GM23248 (cell line): Measurements from ENCODE around the gene SEPTIN3. TPM values are rescaled to one million over a fixed set of nuclear protein-coding genes. Genes with fewer than 3 reads are reported as not detected.
A peak's percentile ranks its signal among the peaks of the same experiment; 100 is the strongest.

Experiments used
- DNase-seq: peaks from one replicate; pipeline ENCODE4 v3.0.0-alpha.2; 2015
- H2AFZ ChIP-seq: fragments of 200-600 bp; sonication (generic); 2 replicates; pipeline ENCODE4 v1.6.1; 2016; ENCODE audit warnings: antibody characterized with exemption
- H3F3A ChIP-seq: fragments of 200-600 bp; sonication (generic); 2 replicates; pipeline ENCODE4 v1.6.1; 2016; ENCODE audit warnings: mild to moderate bottlenecking, antibody characterized with exemption, mixed run types; ENCODE audit not compliant: insufficient read depth
- H3K27ac ChIP-seq: fragments of 200-600 bp; sonication (generic); 2 replicates; pipeline ENCODE4 v1.5.1; 2016; ENCODE audit warnings: mild to moderate bottlenecking
- H3K27me3 ChIP-seq: fragments of 200-600 bp; sonication (generic); replicated peaks from 2 replicates; pipeline ENCODE4 v1.6.1; 2016; ENCODE audit warnings: mild to moderate bottlenecking; ENCODE audit not compliant: insufficient read depth
- H3K36me3 ChIP-seq: fragments of 200-600 bp; sonication (generic); 2 replicates; pipeline ENCODE4 v1.6.1; 2016; ENCODE audit warnings: low read depth, mild to moderate bottlenecking
- H3K4me1 ChIP-seq: fragments of 200-600 bp; sonication (generic); 2 replicates; pipeline ENCODE4 v1.6.1; 2016; ENCODE audit warnings: mild to moderate bottlenecking; ENCODE audit not compliant: insufficient read depth
- H3K4me2 ChIP-seq: fragments of 200-600 bp; sonication (generic); one replicate; pipeline ENCODE4 v1.6.1; 2016; ENCODE audit warnings: mild to moderate bottlenecking; ENCODE audit not compliant: unreplicated experiment
- H3K4me3 ChIP-seq: fragments of 200-600 bp; sonication (generic); 2 replicates; pipeline ENCODE4 v1.5.1; 2016; ENCODE audit warnings: mild to moderate bottlenecking
- H3K79me2 ChIP-seq: fragments of 200-600 bp; sonication (generic); 2 replicates; pipeline ENCODE4 v1.6.1; 2016; ENCODE audit warnings: mild to moderate bottlenecking; ENCODE audit not compliant: insufficient read depth
- H3K9ac ChIP-seq: fragments of 200-600 bp; sonication (generic); 2 replicates; pipeline ENCODE4 v1.6.1; 2016; ENCODE audit warnings: mild to moderate bottlenecking
- H3K9me2 ChIP-seq: fragments of 200-600 bp; sonication (generic); 2 replicates; pipeline ENCODE4 v1.6.1; 2016; ENCODE audit warnings: mixed run types, mild to moderate bottlenecking, moderate library complexity; ENCODE audit not compliant: insufficient read depth
- H3K9me3 ChIP-seq: fragments of 200-600 bp; sonication (generic); one replicate; pipeline ENCODE4 v1.6.1; 2017; ENCODE audit warnings: low read depth
- H4K20me1 ChIP-seq: fragments of 200-600 bp; sonication (generic); 2 replicates; pipeline ENCODE4 v1.6.0; 2016; ENCODE audit not compliant: insufficient read depth
- EZH2 ChIP-seq: fragments of 200-600 bp; sonication (generic); IDR thresholded peaks from 2 replicates; pipeline ENCODE4 v1.6.1; 2018; ENCODE audit warnings: antibody characterized with exemption, mild to moderate bottlenecking; ENCODE audit not compliant: insufficient read depth, poor library complexity, severe bottlenecking
- EZH2phosphoT487 ChIP-seq: fragments of 200-600 bp; sonication (generic); IDR thresholded peaks from 2 replicates; pipeline ENCODE4 v1.6.1; 2018; ENCODE audit warnings: antibody characterized with exemption, moderate library complexity, mild to moderate bottlenecking, low read depth; ENCODE audit not compliant: insufficient read depth
- WGBS, 2 experiments: methylation state at CpG; one replicate each; pipeline ENCODE4 v1.1.6; 2015 to 2017; ENCODE audit warnings: low lambda C conversion rate in 2 of 2, low coverage in 1 of 2; ENCODE audit errors: missing lambda C conversion rate in 2 of 2; 5-methylcytosine and 5-hydroxymethylcytosine counted together
- in situ Hi-C: fragments of 300-500 bp; cut with MboI; formaldehyde crosslinking; loops from 2 replicates; pipeline ENCODE4 v1.15.0; 2020
- polyA plus RNA-seq: library from polyadenylated mRNA; unstranded; fragments of >200 nt; fragmentation: Nextera tagmentation; extraction: Ambion mirVana; gene quantifications from 2 replicates; pipeline ENCODE4 v1.2.1, GENCODE V29; 2016
- total RNA-seq: library from RNA; depleted of rRNA; stranded (reverse); fragments of >200 nt; shearing (Covaris generic); gene quantifications from 2 replicates; pipeline ENCODE4 v1.2.3, GENCODE V29; 2014

SEPTIN3 gene
- total and polyA plus RNA-seq, 2 experiments from 2014 or later = 0.06 TPM; not detected in 1

DNA sequence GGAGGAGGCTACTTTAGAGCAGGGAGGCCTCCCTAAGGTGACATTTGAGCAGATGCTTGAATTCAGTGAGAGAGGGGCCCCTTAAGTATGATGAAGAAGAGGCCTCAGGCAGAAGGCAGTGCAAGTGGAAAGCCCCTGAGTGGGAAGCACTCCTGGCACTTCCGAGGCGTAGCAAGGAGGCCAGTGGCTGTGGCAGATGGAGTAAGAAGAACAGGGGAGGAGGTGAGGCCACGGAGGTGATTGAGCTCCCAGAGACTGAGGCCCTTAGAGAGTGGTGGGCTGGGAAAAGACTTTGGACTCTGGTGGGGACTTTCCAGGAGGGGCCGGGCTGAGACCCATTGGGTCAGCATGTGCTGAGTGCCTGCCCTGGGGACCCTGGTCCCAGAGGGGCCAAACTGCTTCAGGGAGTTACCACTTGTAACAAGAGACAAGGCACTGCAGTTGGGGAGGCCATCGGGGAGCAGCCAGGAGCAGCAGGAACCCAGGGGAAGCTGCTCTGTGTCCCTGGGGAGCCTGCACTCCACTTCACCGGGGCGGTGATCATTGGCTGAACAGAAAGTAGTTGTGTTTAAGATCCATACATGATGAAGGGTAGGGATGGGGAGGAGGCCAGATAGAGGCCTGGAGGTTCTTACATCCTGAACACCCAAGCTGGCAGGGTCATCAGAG lies 19.8 kb upstream of the SEPTIN3 start:
- Histone ChIP-seq H3K4me1 (no peaks in the 10 kb centered on the region), H3K9me3 (no peaks in the 10 kb centered on the region), H3K27me3 (no peaks in the 10 kb centered on the region), H3K4me3 (no peak overlapping the region), H2AFZ (no peak overlapping the region), H4K20me1 (no peaks in the 10 kb centered on the region), H3K27ac (no peak overlapping the region), H3K9me2 (no peaks in the 10 kb centered on the region), H3F3A (no peaks in the 10 kb centered on the region), H3K9ac (no peak overlapping the region), H3K79me2 (peaks cover 10% of the 10 kb centered on the region; the same call in 1 of the 2 replicates), H3K4me2 (no peak overlapping the region), H3K36me3 (no peaks in the 10 kb centered on the region)
- no peak for DNase-seq
- in situ Hi-C loops = loop anchor here (10.0 kb wide), 1 partner anchor 255 kb away; the partner anchor contains the start of gene MEI1
- 83 to 86% methylated on average over 7 of the region's 7 CpGs for WGBS, 2 experiments
- TF ChIP-seq EZH2 (no peak), EZH2phosphoT487 (no peak)

DNA sequence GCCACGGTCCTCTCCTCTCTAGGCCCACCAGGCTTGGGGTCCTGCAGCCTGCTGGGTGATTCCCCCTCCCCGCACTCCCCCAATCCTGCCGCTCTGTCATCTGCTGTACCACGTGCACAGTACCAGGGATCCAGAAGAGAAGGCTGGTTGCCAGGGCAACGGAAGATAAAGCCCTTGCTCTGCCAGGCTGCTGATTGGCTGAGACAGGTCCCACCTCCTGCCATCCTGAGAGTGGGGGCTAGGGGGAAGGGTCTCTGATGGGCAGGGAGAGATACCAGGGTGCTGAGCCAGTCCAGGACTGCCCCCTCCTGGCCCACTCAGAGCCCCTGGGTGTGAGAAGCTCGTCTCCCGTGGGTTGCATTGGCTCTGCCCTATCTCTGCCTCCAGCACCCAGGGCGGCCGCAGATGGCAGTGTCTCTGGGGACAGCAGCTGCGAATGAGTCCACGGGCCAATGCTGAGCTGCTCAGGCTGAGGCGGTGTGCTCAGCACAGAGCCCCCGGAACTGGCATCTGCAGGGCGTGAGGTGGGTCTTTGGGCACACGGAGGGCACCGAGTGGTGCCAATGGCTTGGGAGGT lies 17.3 kb upstream of the SEPTIN3 start, which contains the start of gene SMIM45:
Gene SMIM45, plus strand, starts transcription at position 253 of the 577 bp plus-strand sequence.
- Histone ChIP-seq H4K20me1 (no peaks in the 10 kb centered on the region), H3K27me3 (no peaks in the 10 kb centered on the region), H3K9me3 (no peaks in the 10 kb centered on the region), H3F3A (no peaks in the 10 kb centered on the region), H3K79me2 (no peaks in the 10 kb centered on the region), H3K4me2 (no peak within 1 kb of the TSS), H3K36me3 (no peaks in the 10 kb centered on the region), H2AFZ (no peak within 1 kb of the TSS), H3K4me3 (no peak within 1 kb of the TSS), H3K27ac (no peak within 1 kb of the TSS), H3K9ac (no peak within 1 kb of the TSS), H3K9me2 (no peaks in the 10 kb centered on the region), H3K4me1 (no peaks in the 10 kb centered on the region)
- TF ChIP-seq EZH2phosphoT487 (no peak), EZH2 (no peak)
- in situ Hi-C loops = no loop called here
- 63 to 67% methylated on average over 16 of the region's 16 CpGs for WGBS, 2 experiments
- no peak for DNase-seq

DNA sequence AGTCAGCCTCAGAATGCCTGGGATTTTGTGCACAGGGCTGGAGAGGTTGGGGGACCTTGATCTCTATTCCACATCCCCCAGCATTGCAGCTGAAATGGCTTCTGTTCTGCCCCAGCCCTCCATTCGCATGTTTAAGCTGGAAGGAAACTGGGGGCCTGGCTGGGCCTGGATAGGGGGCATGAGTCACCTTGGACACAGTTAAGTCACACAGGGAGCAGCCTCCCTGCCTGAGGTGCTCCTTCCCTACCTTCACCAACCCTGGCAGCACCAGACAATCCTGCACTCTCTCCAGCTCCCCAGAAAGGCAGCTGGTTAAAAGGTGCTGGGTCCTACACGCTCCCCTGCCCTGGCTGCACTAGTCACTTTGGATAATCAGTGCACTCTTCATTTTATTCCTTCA lies 16.5 kb upstream of the SEPTIN3 start:
- H3K27me3 ChIP-seq = no peaks in the 10 kb centered on the region
- no peak overlapping the region for H3K4me3 ChIP-seq
- H3K4me2 ChIP-seq = no peak overlapping the region
- no peaks in the 10 kb centered on the region for H3K9me3 ChIP-seq
- no peaks in the 10 kb centered on the region for H3F3A ChIP-seq
- no peak for DNase-seq
- H4K20me1 ChIP-seq = no peaks in the 10 kb centered on the region
- 85 to 95% methylated on average over 2 of the region's 2 CpGs for WGBS, 2 experiments
- no peaks in the 10 kb centered on the region for H3K4me1 ChIP-seq
- H3K36me3 ChIP-seq = no peaks in the 10 kb centered on the region
- no peak overlapping the region for H3K9ac ChIP-seq
- H3K79me2 ChIP-seq = no peaks in the 10 kb centered on the region
- H2AFZ ChIP-seq = no peak overlapping the region
- H3K9me2 ChIP-seq = no peaks in the 10 kb centered on the region
- TF ChIP-seq EZH2phosphoT487 (no peak), EZH2 (no peak)
- in situ Hi-C loops = no loop called here
- H3K27ac ChIP-seq = no peak overlapping the region

DNA sequence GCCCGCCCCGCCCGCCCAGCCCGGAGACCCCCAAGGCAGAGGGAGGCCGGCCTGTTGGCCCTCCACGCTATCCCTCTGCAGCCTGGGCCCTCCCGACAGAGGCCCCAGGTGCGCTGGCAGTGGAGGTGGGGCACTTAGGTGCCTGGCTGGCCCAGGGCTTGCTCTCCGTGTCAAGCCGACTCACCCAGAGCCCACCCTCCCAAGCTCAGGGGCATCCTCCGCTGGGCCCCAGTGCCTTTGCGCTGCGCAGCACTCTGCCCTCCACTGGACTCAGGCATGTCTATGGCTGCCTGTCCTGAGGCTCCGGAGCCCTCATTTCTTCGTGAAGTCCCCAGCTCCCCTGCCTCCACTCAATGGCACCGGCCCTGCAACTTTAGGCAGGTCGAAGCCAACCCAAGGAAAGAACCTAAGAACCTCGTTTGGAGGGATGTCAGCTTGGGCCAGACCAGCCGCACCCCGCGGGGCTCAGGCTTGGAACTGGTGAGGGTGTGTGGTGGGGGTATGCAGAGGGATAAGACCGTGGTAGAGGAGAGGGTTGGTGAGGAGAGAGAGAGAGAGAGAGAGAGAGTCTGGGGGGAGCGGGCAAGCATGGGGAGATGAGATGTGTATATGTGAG lies 11.2 kb upstream of the SEPTIN3 start:
- no peak overlapping the region for H3K27ac ChIP-seq
- no peaks in the 10 kb centered on the region for H3K79me2 ChIP-seq
- no peaks in the 10 kb centered on the region for H3K9me2 ChIP-seq
- WGBS, 2 experiments = 55 to 82% methylated on average over 13 to 21 of the region's 23 CpGs
- in situ Hi-C loops = no loop called here
- peak overlapping the region; percentile 62; the same call in 1 of the 2 replicates for H3K9ac ChIP-seq
- H3K4me3 ChIP-seq = no peak overlapping the region; the same call in 1 of the 2 replicates
- H3F3A ChIP-seq = no peaks in the 10 kb centered on the region
- H3K27me3 ChIP-seq = no peaks in the 10 kb centered on the region
- H3K4me1 ChIP-seq = no peaks in the 10 kb centered on the region
- H3K4me2 ChIP-seq = no peak overlapping the region
- H4K20me1 ChIP-seq = no peaks in the 10 kb centered on the region
- TF ChIP-seq EZH2phosphoT487 = no peak
- TF ChIP-seq EZH2 = no peak
- H3K9me3 ChIP-seq = no peaks in the 10 kb centered on the region
- H3K36me3 ChIP-seq = no peaks in the 10 kb centered on the region
- no peak for DNase-seq
- 0 out of 2 replicates have a peak overlapping the region, but pooled peaks have one; percentile 29 for H2AFZ ChIP-seq
